DND-41 (cell line): Measurements from ENCODE around the gene ANK3.

Source experiments
- CTCF ChIP-seq: IDR thresholded peaks from 2 replicates; pipeline ENCODE4 v1.5.1; 2012; ENCODE audit warnings: borderline replicate concordance, low read length, moderate library complexity, mild to moderate bottlenecking; ENCODE audit not compliant: poor library complexity, severe bottlenecking; ENCODE audit errors: extremely low read depth
- EZH2 ChIP-seq: IDR thresholded peaks from 3 replicates; pipeline ENCODE4 v1.6.1; 2012; ENCODE audit warnings: borderline replicate concordance, low read depth, mild to moderate bottlenecking, moderate library complexity, low read length, inconsistent platforms; ENCODE audit not compliant: severe bottlenecking

GRCh38 chr10:60434418-60435046 lies 44.9 kb upstream of the ANK3 start:
- peak; percentile 68 for TF ChIP-seq CTCF
- TF ChIP-seq EZH2, result no peak
